ENCODE measurements around the gene KIAA0319L. TPM values are rescaled to one million over a fixed set of nuclear protein-coding genes. Genes with fewer than 3 reads are reported as not detected.

Gene KIAA0319L
- total RNA-seq, 4 donors from 2014 or later: 27.6 to 72.1 (median 53.8) TPM

DNA sequence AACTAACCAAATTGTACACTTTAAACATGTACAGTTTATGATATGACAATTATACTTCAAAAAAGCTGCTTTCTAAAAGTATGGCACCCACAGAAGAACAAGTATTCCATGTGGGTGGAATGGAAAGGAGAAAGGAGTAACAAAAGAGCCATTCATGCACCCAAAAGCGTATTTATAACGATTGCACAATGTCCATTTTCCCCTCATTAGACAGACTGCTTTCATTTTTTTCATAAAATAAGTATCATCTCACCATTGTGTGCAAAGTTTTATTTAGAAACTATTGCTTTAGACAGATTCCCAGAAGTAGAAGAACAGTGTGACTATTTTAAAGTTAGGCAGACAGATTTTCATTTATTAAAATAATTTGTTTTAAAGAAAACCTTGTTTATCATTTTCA is 59.6 kb downstream of the KIAA0319L start:
- no peak overlapping the region for H3K4me3 ChIP-seq
- no peaks in the 10 kb centered on the region for H3K9me3 ChIP-seq
- H3K27ac ChIP-seq: no peak overlapping the region
- intact Hi-C loops (cut with DNase I; ENCODE audit: low total_unique reads): no loop called here
- H3K4me1 ChIP-seq: no peaks in the 10 kb centered on the region
- DNase-seq: no peak
- no peak for TF ChIP-seq POLR2A (IDR thresholded peaks at IDR 0.05)
- TF ChIP-seq, protein P1, sequence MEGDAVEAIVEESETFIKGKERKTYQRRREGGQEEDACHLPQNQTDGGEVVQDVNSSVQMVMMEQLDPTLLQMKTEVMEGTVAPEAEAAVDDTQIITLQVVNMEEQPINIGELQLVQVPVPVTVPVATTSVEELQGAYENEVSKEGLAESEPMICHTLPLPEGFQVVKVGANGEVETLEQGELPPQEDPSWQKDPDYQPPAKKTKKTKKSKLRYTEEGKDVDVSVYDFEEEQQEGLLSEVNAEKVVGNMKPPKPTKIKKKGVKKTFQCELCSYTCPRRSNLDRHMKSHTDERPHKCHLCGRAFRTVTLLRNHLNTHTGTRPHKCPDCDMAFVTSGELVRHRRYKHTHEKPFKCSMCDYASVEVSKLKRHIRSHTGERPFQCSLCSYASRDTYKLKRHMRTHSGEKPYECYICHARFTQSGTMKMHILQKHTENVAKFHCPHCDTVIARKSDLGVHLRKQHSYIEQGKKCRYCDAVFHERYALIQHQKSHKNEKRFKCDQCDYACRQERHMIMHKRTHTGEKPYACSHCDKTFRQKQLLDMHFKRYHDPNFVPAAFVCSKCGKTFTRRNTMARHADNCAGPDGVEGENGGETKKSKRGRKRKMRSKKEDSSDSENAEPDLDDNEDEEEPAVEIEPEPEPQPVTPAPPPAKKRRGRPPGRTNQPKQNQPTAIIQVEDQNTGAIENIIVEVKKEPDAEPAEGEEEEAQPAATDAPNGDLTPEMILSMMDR (IDR thresholded peaks at IDR 0.05): no peak
- H3K27me3 ChIP-seq: no peaks in the 10 kb centered on the region
- no peaks in the 10 kb centered on the region for H3K36me3 ChIP-seq

DNA sequence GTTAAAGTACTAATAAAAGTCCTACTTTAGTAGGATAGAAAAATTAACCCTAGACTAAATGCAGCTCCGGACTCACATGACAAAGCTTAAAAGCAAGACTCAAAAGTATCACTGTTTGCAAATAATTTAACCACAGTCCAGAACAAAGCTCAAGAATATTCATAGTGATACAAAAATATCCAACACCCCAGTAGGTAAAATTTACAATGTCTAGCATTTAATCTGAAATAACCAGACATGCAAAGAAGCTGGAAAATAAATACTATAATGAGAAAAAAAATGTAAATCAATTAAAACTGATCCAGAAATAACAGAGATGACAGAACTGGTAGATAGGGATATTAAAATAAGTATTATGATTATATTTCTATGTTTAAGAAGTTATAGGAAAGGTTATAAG is 67.0 kb downstream of the KIAA0319L start:
- H3K36me3 ChIP-seq: no peaks in the 10 kb centered on the region
- no peaks in the 10 kb centered on the region for H3K9me3 ChIP-seq
- DNase-seq: no peak
- no peak overlapping the region for H3K4me3 ChIP-seq
- H3K27ac ChIP-seq: no peak overlapping the region
- intact Hi-C loops (cut with DNase I; ENCODE audit: low total_unique reads): no loop called here
- H3K4me1 ChIP-seq: no peaks in the 10 kb centered on the region
- no peaks in the 10 kb centered on the region for H3K27me3 ChIP-seq
- TF ChIP-seq POLR2A (IDR thresholded peaks at IDR 0.05): no peak
- TF ChIP-seq, protein P1 (IDR thresholded peaks at IDR 0.05): no peak

DNA sequence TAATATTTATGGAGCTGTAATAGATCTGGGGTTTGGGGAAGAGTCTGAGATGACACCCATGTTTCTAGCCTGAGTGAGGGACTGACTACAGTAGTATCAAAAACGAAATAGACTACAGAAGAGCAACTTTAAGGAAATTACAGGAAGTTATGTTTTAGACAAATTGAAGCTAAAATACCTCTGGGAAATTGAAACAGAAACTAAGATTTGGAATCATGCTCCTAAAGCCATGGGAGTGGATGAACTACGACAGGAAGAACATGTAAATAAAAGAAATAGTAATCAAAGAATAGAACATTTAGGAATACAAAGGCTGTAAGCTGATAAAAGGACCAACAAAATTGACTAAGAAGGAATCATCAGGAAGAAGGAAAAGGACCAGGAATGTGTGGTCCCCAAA is 68.9 kb downstream of the KIAA0319L start:
- no peaks in the 10 kb centered on the region for H3K27me3 ChIP-seq
- TF ChIP-seq, protein P1 (IDR thresholded peaks at IDR 0.05): no peak
- TF ChIP-seq POLR2A (IDR thresholded peaks at IDR 0.05): no peak
- H3K27ac ChIP-seq: peak overlapping the region in 1 of 2 donors; percentile 11
- H3K9me3 ChIP-seq: no peaks in the 10 kb centered on the region
- no peaks in the 10 kb centered on the region for H3K4me1 ChIP-seq
- no peak overlapping the region for H3K4me3 ChIP-seq
- DNase-seq: no peak
- H3K36me3 ChIP-seq: no peaks in the 10 kb centered on the region
- intact Hi-C loops (cut with DNase I; ENCODE audit: low total_unique reads): no loop called here

DNA sequence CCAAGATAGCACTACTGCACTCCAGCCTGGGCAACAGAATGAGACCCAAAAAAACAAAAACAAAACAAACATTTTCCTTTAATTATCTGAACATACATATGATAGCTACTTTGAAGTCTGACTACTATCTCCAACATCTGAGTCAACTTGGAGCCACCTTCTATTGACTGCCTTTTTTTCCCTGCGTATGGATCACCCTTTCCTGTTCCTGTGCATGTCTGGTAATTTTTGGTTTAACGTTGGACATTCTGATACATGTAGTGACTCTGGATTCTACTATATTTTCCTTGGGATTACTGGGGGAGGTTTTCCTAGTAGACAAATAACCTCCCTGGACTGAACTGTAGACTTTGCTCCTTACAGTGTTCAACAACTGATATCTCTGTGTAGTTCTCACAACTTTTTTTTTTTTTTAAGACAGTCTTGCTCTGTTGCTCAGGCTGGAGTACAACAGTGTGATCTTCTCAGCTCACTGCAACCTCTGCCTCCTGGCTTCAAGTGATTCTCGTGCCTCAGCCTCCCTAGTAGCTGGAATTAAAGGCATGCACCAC is 70.3 kb downstream of the KIAA0319L start:
- no peak for TF ChIP-seq POLR2A (IDR thresholded peaks at IDR 0.05)
- TF ChIP-seq, protein P1 (IDR thresholded peaks at IDR 0.05): no peak
- Histone ChIP-seq H3K27me3 (no peaks in the 10 kb centered on the region), H3K27ac (no peak overlapping the region), H3K4me3 (no peak overlapping the region), H3K36me3 (no peaks in the 10 kb centered on the region), H3K4me1 (no peaks in the 10 kb centered on the region), H3K9me3 (no peaks in the 10 kb centered on the region)
- intact Hi-C loops (cut with DNase I; ENCODE audit: low total_unique reads): no loop called here
- DNase-seq: no peak

DNA sequence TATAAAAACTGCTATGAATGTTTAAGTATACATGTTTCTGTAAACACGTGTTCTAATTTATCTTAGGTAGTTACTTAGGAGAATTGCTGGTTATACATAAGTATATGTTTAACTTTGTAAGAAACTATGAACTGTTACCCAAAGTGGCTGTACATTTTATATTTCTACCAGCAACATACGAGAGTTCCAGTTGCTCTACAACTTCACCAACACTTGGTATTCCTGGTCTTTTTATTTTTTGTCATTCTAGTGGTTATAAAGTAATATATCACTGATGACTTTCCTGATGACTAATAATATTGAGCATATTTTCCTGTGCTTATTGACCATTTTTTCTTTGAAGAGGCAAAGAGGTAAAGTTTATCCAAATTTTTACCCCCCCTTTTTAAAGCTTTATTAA is 76.0 kb downstream of the KIAA0319L start:
- Histone ChIP-seq H3K27me3 (no peaks in the 10 kb centered on the region), H3K4me1 (no peaks in the 10 kb centered on the region), H3K9me3 (no peaks in the 10 kb centered on the region), H3K27ac (no peak overlapping the region), H3K4me3 (no peak overlapping the region), H3K36me3 (no peaks in the 10 kb centered on the region)
- DNase-seq: no peak
- TF ChIP-seq POLR2A (IDR thresholded peaks at IDR 0.05): no peak
- TF ChIP-seq, protein P1 (IDR thresholded peaks at IDR 0.05): no peak
- intact Hi-C loops (cut with DNase I; ENCODE audit: low total_unique reads): no loop called here

Measured in uterus (tissue), 4 donors.